ENCODE results near the gene FCMR.

DNA sequence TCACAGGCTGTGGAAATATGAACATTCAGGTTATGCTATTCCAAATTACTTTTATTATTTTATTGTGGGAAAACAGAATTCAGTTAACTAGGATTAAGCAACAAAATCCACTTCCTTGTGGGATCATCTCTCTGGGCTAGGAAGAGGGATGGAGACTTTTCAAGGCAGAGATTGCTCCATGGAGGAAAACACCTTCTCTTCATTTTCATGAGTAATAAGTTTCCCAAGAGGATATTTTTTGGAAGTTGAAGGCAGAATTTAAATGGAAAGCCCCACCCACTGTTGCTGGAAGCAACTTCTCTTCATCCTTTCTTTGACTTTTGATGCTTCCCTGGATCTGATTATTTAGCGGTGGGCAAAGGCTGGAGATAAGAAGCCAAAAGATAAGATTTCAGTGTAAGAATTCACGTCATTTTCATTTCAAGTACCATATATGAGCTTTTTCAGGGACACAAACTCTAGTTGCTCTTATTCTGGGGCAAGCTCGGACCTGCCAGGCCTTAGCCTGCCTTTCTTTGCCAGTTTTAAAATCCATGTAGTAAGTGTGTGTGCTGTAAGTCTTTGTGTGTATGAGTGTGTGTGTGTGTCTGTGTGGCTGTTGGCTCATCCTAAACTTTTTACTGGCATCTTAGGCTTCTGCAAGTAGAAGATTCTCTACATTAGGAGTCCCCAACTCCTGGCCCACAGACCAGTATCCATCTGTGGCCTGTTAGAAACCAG, 36.2 kb downstream of the FCMR start:
- TF ChIP-seq, protein P1, sequence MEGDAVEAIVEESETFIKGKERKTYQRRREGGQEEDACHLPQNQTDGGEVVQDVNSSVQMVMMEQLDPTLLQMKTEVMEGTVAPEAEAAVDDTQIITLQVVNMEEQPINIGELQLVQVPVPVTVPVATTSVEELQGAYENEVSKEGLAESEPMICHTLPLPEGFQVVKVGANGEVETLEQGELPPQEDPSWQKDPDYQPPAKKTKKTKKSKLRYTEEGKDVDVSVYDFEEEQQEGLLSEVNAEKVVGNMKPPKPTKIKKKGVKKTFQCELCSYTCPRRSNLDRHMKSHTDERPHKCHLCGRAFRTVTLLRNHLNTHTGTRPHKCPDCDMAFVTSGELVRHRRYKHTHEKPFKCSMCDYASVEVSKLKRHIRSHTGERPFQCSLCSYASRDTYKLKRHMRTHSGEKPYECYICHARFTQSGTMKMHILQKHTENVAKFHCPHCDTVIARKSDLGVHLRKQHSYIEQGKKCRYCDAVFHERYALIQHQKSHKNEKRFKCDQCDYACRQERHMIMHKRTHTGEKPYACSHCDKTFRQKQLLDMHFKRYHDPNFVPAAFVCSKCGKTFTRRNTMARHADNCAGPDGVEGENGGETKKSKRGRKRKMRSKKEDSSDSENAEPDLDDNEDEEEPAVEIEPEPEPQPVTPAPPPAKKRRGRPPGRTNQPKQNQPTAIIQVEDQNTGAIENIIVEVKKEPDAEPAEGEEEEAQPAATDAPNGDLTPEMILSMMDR (conservative IDR thresholded peaks at IDR 0.05 in 1 of 2, IDR thresholded peaks at IDR 0.05 in 1 of 2; ENCODE audit: extremely low read depth in 1 of 2, insufficient read depth in 1 of 2, low read depth in 1 of 2, low read length in 2 of 2): no peak
- TF ChIP-seq EZH2 (IDR thresholded peaks at IDR 0.05; ENCODE audit: borderline replicate concordance, low read length): no peak

Data from mammary epithelial cell (primary cell).